GM19397 (cell line): ENCODE results near the gene PNPLA6.

Experiments used
- ATAC-seq: cut with Tn5 transposase; IDR thresholded peaks from one replicate; pipeline ENCODE4 v1.9.1; 2021; ENCODE audit warnings: mild to moderate bottlenecking, moderate library complexity; ENCODE audit not compliant: unreplicated experiment

PNPLA6 gene

GRCh38 chr19:7535047-7535997, at the start of gene PNPLA6:
Gene PNPLA6 (plus strand): TSS chr19:7535717. CDS start chr19:7535789, 72 bp downstream.
- peak; percentile 73 for ATAC-seq

GRCh38 chr19:7486923-7487322, 48.6 kb upstream of the PNPLA6 start:
- no peak for ATAC-seq

DNA sequence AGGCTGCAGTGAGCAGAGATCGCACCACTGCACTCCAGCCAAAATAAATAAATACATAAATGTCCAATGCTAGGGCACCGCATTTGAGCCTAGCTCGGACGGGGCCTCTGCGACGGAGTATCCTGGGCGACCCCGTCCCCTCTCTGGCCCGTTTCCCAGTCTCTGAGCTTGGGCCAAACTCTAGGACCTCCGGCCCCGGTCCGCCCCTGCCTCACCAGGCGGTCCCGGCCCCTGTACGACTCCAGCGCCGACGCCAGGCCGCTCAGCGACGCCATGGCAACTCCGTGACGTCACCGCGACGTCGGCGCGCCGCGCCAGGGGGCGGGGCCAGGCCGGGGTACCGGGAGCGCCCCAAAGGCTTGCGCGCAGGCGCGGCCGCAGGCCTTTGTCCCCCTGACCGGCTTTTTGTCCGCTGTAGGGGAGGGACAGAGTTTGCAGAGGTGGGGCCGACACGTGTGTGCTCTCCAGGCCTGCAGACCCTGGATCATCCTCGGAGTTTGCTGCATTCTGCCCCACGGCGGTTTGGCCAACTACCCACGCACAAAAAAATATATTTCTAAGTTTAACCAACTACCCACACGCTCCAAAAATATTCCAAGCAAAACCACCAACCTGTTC, 46.7 kb upstream of the PNPLA6 start, which contains the start of gene PEX11G:
TSS of gene PEX11G (minus strand) at position 300 of the 618 bp plus-strand sequence. CDS start at position 275, 25 bp downstream.
- ATAC-seq, result peak; percentile 84

GRCh38 chr19:7489609-7490044, 45.9 kb upstream of the PNPLA6 start:
- ATAC-seq, result no peak

GRCh38 chr19:7492142-7492541, 43.4 kb upstream of the PNPLA6 start:
- no peak for ATAC-seq

GRCh38 chr19:7492558-7492957, 43.0 kb upstream of the PNPLA6 start:
- no peak for ATAC-seq

GRCh38 chr19:7494416-7495098, 41.0 kb upstream of the PNPLA6 start:
- ATAC-seq, result no peak

DNA sequence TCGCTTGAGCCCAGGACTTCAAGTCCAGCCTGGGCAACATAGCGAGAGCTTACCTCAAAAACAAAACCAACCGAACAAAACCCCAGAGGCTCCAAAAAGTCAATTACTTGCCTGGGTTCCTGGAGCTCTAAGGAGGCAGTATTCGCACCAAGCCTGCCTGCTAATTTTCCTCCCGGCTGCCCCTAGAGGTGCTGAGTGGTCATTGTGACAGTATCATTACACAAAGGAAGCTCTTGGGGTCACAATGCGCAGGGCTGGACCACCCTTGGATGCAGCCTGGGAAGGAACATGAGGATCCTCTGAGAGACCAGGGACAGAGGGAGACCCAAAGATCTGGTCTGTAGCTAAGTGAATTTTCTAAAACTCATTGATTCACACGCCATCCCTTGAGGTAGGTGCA, 38.2 kb upstream of the PNPLA6 start:
- no peak for ATAC-seq

DNA sequence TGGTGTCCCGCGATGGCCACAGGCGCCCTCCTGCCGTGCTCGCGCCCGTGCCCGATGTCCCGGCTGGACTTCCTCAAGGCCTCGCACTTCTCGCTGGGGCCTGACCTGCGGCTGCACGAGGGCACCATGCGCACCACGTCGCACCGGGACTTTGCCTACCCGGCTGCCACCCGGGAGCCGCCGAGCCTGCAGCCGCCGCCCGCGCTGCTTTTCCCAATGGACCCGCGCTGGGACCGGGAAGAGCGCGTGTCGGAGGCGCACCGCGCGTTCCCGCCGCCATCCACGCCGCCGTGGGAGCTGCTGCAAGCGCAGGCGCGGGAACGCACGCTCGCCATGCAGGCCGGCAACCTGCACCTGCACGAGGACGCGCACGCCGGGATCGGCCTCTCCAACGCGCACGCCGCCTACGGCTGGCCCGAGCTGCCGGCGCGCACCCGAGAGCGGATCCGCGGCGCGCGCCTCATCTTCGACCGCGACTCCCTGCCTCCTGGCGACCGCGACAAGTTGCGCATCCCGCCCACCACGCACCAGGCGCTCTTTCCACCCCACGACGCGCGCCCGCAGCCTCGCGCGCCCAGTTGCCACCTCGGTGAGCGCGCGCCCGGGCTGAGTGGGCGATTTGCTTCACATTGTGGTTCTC, 34.6 kb upstream of the PNPLA6 start:
- no peak for ATAC-seq

DNA sequence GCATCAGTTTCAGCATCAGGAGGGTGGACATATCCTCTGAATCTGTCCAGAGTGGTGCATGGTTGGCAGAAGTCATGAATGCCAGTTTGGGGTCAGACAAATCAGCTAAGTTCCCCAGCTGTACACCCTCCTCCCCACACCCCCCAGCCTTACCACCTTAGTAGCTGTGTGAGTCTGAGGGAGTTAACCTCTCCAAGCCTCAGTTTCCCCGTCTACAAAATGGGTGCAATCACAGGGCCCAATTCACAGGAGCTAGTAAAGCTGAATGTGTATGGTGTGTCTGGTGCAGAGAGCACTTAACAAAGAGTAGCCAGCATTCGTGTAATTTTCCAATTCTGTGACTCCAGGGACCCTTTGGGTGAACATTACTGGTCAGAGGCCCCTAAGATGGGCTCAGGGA, 33.0 kb upstream of the PNPLA6 start:
- no peak for ATAC-seq

- ATAC-seq, result no peak
Measured at GRCh38 chr19:7504684-7505083, 30.8 kb upstream of the PNPLA6 start.

- ATAC-seq, result no peak
Measured at GRCh38 chr19:7505288-7505681, 30.2 kb upstream of the PNPLA6 start.

GRCh38 chr19:7505682-7506384, 29.7 kb upstream of the PNPLA6 start:
- no peak for ATAC-seq

DNA sequence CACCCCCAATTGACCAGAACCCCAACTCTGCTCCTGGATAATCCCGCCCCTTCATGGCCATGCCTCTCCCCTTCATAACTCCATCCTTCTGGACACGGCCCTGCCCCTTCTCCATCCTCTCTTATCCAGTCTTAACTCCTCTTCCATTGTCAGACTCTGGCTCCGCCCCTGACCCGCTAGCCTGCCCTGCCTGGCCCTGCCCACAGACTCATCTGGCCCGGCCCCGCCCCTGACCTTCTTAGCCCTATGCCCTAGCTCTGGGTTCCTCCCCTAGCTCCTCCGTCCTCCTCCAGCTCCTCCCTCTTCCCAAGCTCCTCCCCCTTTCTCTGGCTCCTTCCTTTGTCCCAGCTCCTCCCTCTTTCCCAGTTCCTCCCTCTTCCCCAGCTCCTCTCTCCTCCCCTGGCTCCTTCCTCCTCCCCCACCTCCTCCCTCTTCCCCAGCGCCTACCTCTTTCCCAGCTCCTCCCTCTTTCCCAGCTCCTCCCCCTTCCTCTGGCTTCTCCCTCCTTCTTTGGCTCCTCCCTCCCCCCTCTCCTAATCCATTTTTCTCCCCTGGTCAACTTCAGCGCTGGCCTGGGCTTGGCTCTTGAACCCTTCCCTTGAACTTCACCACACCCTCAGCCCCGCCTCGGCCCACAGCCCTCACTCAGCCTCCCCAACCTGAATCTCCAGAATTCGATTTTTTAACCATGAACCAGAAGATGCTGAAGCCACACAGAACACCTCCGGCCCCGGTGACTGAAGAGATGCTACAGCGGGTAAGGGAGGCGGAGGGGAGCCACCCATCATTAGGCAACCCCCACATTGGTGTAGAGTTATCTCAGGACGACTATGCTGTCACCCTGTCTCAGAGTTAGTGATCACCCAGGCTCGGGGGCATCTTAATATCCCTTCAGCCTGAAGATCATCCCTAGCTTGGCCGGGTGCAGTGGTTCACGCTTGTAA, 28.9 kb upstream of the PNPLA6 start:
- ATAC-seq, result no peak

DNA sequence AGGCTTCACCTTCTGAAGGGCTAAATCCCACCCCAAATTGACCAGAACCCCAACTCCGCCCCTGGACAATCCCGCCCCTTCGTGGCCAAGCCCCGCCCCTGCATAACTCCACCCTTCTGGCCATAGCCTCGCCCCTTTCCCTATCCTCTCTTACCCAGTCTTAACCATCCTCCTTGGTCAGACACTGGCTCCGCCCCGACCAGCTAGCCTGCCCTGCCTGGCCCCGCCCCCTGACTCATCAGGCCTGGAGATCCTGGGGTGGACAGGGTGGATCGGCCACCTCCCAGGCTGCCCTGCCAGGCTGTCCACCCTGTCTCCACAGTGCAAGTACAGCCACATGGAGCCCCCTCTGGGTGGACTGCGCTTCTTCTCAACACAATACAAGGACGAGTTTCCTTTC, 27.6 kb upstream of the PNPLA6 start:
- no peak for ATAC-seq

GRCh38 chr19:7509625-7510024, 25.9 kb upstream of the PNPLA6 start:
- no peak for ATAC-seq

GRCh38 chr19:7512400-7512851, 23.1 kb upstream of the PNPLA6 start:
- no peak for ATAC-seq

DNA sequence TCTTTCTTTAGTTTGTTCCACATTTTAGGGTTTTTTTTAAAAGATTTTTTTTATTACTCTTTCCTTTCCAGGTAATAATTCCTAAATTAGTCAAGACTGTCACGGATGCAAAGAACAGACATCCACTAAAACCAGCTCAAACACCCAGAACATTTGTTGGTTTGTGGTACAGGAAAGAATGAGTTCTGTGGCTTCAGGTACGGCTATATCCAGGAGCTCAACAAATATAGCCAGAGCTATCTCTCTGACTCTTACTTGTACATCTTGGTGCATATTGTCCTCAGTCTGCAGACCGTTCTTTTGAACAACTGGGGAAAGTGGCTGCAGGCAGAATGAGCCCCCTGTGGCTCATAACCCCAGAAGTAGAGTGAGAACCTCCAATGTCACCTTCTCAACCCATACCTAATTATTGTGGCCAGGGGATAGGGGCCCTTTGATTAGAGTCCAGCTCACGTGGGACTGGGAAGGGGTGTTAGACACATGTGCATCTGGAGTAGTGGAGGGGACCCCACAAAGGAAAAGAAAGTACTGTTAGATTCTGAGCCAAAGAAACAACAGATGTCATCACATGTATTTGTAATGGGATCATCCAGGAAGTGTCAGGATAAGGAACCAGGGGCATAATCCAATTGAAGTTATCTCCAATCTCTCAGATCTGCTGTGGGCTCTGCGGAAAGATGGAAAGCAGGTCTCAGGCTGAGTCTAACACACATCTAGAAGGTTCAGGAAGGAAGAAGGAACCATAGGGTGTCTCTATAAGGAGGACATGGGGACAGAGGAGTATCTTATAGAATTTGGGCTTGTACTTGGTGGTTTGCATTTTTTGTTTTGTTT, 21.5 kb upstream of the PNPLA6 start:
- no peak for ATAC-seq
